ENCODE data around the gene RAB23. TPM values are rescaled to one million over a fixed set of nuclear protein-coding genes. Genes with fewer than 3 reads are reported as not detected.
"Not testable (repeated sequence)": the region's sequence is repeated elsewhere in the genome, so short reads cannot be mapped to it uniquely, and the experiment has no call there.

Gene RAB23
- total RNA-seq, 2 donors from 2014 or later: 6.3 to 21.1 TPM

DNA sequence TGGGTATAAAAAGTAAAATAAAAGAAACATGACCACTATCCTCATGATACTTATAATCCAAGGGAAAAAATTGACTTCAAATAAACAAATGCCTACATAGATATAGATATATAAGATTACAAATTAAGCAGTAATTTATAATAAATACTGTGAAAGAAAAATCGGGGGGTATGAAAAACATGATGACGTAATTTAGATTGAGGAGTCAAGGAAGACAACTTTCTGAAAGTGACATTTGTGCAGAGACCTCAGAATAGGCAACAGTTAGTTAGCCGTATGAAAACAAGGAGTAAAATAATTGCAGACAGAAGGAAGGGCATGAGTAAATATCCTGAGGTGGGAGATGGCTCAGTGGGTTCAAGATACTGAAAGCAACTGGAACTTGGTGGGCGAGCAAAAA is 28.2 kb upstream of the RAB23 start:
- Histone ChIP-seq H3K27ac (no peak overlapping the region), H3K9ac (ENCODE audit: low read depth in 2 of 2, low read length in 2 of 2) (no peak overlapping the region), H3K27me3 (no peaks in the 10 kb centered on the region), H3K4me3 (no peak overlapping the region), H3K36me3 (no peaks in the 10 kb centered on the region), H3K4me1 (no peaks in the 10 kb centered on the region), H3K9me3 (no peaks in the 10 kb centered on the region)
- TF ChIP-seq, protein P1, sequence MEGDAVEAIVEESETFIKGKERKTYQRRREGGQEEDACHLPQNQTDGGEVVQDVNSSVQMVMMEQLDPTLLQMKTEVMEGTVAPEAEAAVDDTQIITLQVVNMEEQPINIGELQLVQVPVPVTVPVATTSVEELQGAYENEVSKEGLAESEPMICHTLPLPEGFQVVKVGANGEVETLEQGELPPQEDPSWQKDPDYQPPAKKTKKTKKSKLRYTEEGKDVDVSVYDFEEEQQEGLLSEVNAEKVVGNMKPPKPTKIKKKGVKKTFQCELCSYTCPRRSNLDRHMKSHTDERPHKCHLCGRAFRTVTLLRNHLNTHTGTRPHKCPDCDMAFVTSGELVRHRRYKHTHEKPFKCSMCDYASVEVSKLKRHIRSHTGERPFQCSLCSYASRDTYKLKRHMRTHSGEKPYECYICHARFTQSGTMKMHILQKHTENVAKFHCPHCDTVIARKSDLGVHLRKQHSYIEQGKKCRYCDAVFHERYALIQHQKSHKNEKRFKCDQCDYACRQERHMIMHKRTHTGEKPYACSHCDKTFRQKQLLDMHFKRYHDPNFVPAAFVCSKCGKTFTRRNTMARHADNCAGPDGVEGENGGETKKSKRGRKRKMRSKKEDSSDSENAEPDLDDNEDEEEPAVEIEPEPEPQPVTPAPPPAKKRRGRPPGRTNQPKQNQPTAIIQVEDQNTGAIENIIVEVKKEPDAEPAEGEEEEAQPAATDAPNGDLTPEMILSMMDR (IDR thresholded peaks at IDR 0.05): no peak
- DNase-seq: no peak
- intact Hi-C loops (cut with DNase I): no loop called here

DNA sequence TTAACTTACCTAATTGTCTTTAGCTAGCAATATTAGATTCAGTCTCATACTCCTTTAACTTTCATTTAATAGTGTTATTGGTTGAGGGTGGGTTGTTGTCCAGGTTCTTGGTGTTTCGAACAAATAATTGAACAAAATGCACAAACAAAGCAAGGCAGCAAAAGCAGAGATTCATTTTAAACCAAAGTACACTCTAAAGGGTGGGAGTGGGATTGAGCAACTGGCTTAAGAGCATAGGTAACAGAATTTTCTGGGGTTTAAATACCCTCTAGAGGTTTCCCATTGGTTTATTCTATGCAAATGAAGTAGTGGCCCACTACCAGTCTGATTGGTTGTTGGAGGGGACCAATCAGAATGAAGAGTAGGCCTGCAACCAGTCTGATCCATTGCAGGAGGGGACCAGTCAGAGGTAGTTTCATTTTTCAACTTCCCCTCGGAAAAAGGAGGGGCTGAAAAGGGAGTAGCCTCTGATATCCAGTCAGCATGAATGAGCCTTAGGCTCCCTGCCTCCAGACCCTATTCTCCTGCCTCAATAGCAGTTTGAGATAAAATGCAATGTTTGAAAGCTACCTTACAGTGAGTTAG is 26.3 kb upstream of the RAB23 start:
- DNase-seq: no peak
- H3K36me3 ChIP-seq: no peaks in the 10 kb centered on the region
- H3K27me3 ChIP-seq: no peaks in the 10 kb centered on the region
- intact Hi-C loops (cut with DNase I): no loop called here
- no peak overlapping the region for H3K4me3 ChIP-seq
- no peaks in the 10 kb centered on the region for H3K9me3 ChIP-seq
- no peak overlapping the region for H3K9ac ChIP-seq (ENCODE audit: low read depth in 2 of 2, low read length in 2 of 2)
- TF ChIP-seq, protein P1 (IDR thresholded peaks at IDR 0.05): no peak
- no peaks in the 10 kb centered on the region for H3K4me1 ChIP-seq
- no peak overlapping the region for H3K27ac ChIP-seq

DNA sequence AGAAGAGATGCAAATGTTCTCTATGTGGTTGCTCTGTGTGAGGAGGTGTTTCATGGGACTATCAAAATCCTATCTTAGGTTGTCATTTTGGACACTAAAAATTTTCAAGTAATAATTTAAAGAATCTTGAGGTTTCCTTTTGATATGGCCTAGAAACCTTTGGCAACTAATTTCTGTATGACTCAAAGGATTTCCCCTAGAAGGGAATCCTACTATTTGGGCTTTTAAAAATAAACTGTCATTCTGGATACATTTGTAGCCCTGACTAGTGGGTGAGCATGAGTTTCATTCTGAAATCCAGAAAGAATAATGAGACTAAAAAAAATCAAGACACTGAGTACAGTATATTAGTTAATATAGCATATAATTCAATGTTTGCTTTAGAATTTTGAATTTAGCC is 25.5 kb upstream of the RAB23 start:
- Histone ChIP-seq H3K36me3 (no peaks in the 10 kb centered on the region), H3K4me3 (no peak overlapping the region), H3K27ac (no peak overlapping the region), H3K9me3 (no peaks in the 10 kb centered on the region), H3K4me1 (no peaks in the 10 kb centered on the region), H3K27me3 (no peaks in the 10 kb centered on the region), H3K9ac (ENCODE audit: low read depth in 2 of 2, low read length in 2 of 2) (no peak overlapping the region)
- TF ChIP-seq, protein P1 (IDR thresholded peaks at IDR 0.05): no peak
- intact Hi-C loops (cut with DNase I): no loop called here
- DNase-seq: no peak

DNA sequence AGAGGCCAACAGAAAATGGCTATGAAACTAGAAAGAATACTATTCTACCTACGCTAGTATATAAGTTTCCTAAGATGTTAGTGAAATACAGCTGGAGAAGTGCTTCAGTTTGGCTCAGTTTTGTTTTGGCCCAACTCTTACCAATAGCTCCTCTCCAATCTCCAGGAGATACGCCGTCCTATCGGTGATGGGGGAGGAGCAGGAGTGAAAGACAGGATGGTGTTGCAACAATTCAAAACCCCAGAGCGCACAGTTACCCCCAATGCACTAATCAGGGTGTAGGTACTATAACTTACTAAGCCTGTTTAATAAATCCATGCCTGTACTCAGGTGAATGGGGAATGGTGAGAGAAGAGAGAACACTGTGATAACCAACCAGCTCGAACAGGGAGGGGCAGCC is 24.2 kb upstream of the RAB23 start:
- intact Hi-C loops (cut with DNase I): no loop called here
- H3K36me3 ChIP-seq: no peaks in the 10 kb centered on the region
- no peaks in the 10 kb centered on the region for H3K27me3 ChIP-seq
- TF ChIP-seq, protein P1 (IDR thresholded peaks at IDR 0.05): no peak
- DNase-seq: no peak
- no peak overlapping the region for H3K4me3 ChIP-seq
- no peak overlapping the region for H3K27ac ChIP-seq
- H3K9me3 ChIP-seq: no peaks in the 10 kb centered on the region
- H3K4me1 ChIP-seq: no peaks in the 10 kb centered on the region
- no peak overlapping the region for H3K9ac ChIP-seq (ENCODE audit: low read depth in 2 of 2, low read length in 2 of 2)

DNA sequence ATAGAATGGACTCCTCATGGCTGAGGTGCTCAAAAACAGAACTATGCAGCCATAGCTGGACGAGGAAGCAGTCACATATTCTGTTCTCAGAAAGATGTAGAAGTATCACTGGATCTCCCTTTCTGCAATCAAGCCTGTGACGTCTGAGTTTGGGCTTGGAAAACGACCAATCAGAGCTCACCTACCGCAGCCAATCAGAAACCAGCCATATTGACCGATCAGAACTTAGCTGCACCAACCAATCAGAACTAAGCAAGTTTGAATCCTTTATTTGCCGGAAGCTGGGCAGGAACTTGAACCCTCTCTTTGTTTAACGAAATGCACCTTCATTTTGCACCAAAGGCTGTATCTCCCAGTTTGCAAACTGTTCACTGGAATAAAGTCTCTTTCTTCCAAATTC is 21.8 kb upstream of the RAB23 start:
- H3K9me3 ChIP-seq: no peaks in the 10 kb centered on the region
- DNase-seq: no peak
- H3K4me1 ChIP-seq: no peaks in the 10 kb centered on the region
- H3K36me3 ChIP-seq: no peaks in the 10 kb centered on the region
- intact Hi-C loops (cut with DNase I): no loop called here
- no peak overlapping the region for H3K9ac ChIP-seq (ENCODE audit: low read depth in 2 of 2, low read length in 2 of 2)
- no peak overlapping the region for H3K4me3 ChIP-seq
- TF ChIP-seq, protein P1 (IDR thresholded peaks at IDR 0.05): no peak
- H3K27me3 ChIP-seq: no peaks in the 10 kb centered on the region
- no peak overlapping the region for H3K27ac ChIP-seq

DNA sequence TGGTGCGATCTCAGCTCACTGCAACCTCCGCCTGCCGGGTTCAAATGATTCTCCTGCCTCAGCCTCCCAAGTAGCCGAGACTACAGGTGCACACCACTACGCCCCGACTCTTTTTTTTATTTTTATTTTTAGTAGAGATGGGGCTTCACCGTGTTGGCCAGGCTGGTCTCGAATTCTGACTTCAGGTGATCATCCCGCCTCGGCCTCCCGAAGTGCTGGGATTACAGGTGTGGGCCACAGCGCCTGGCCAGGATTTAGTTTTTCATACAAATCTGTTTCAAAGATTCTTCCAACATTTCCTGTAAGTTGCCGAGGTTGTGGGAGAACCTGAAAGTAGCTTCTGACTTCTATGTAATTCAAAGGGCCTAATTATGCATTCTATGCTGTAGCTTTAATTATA is 21.4 kb upstream of the RAB23 start:
- H3K27ac ChIP-seq; DNase-seq; H3K4me3 ChIP-seq; H3K4me1 ChIP-seq; H3K27me3 ChIP-seq; H3K9me3 ChIP-seq; intact Hi-C loops (cut with DNase I); H3K9ac ChIP-seq (ENCODE audit: low read depth in 2 of 2, low read length in 2 of 2); H3K36me3 ChIP-seq: not testable (repeated sequence)
